Measurements from ENCODE around the gene ISYNA1. TPM values are rescaled to one million over a fixed set of nuclear protein-coding genes. Genes with fewer than 3 reads are reported as not detected.

Gene ISYNA1
- total RNA-seq, 1 donor from 2014 or later = 278 TPM

DNA sequence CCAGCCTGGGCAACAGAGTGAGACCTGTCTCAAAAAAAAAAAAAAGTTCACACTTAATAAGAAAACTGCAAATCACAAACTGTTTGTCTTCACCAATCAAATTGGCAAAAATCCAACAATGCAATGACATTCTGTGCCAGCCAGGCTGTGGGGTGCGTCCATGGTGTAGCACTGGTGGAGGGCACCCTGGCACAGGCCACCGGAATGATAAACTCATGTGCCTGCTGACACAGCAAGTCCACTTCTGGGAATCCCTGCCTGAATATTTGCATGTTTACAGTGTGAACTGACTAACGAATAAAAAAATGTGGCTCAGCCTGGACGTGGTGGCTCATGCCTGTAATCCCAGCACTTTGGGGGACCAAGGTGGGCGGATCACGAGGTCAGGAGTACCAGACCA lies 38.9 kb downstream of the ISYNA1 start:
- Mint-ChIP-seq H3K9me3 (no peaks in the 10 kb centered on the region), H3K4me1 (ENCODE audit: unreplicated experiment) (peaks cover 17% of the 10 kb centered on the region), H3K27ac (no peak overlapping the region), H3K4me3 (no peak overlapping the region), H3K36me3 (no peaks in the 10 kb centered on the region), H3K27me3 (no peaks in the 10 kb centered on the region)
- no peak for DNase-seq (ENCODE audit: extremely low spot score, unreplicated experiment)
- TF ChIP-seq, protein P1, sequence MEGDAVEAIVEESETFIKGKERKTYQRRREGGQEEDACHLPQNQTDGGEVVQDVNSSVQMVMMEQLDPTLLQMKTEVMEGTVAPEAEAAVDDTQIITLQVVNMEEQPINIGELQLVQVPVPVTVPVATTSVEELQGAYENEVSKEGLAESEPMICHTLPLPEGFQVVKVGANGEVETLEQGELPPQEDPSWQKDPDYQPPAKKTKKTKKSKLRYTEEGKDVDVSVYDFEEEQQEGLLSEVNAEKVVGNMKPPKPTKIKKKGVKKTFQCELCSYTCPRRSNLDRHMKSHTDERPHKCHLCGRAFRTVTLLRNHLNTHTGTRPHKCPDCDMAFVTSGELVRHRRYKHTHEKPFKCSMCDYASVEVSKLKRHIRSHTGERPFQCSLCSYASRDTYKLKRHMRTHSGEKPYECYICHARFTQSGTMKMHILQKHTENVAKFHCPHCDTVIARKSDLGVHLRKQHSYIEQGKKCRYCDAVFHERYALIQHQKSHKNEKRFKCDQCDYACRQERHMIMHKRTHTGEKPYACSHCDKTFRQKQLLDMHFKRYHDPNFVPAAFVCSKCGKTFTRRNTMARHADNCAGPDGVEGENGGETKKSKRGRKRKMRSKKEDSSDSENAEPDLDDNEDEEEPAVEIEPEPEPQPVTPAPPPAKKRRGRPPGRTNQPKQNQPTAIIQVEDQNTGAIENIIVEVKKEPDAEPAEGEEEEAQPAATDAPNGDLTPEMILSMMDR (conservative IDR thresholded peaks at IDR 0.05) = no peak

DNA sequence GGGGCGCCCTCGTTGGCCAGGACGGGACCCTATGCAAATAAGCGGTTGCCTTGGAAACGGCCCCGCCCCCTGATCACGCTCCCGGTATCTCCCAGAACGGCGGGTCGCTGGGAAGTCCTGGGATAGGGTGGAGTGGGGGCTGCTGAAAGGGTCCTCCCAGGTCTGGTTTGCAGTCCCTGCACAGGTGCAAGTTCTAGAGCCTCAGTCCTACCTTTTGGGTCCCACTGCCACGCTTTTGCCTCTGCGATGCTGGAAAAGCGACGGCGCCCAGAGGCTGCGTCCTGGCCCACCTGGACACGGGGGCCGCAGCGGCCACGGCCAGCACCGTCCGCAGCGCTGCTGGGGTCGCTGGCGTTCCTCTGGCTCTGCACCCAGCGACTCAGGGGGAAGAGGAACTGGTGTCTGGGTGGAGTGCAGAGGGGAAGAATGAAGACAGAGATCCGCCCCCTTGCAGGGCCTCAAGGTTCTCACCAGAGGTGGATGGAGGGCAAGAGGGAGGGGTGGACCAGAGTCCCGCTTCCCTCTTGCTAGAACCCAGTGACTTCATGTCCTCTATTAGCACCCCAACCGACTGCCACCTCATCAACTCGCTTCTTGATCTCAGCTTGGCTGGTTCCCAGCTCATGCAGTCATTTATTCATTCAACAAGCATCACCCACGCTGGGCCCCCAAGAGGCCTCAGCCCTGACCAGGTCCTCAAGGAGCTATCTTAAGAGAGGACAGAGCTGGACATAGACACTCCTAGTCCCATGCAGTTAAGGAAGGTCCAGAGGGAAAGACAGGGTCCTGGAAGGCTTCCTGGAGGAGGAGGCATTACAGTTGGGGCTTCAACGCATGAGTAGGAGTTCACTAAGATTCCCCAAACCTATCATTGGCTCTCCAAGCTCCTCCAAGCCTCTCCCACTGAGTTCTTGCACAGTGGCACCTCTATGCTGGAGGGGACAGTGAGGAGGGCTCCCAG lies 40.4 kb downstream of the ISYNA1 start, which contains the start of gene LRRC25:
TSS of gene LRRC25 (minus strand) at position 381 of the 961 bp plus-strand sequence. CDS start 659 bp downstream, outside the sequence.
- TF ChIP-seq, protein P1 (conservative IDR thresholded peaks at IDR 0.05) = no peak
- peaks cover 9% of the 10 kb centered on the region for H3K4me1 Mint-ChIP-seq (ENCODE audit: unreplicated experiment)
- no peaks in the 10 kb centered on the region for H3K27me3 Mint-ChIP-seq
- no peaks in the 10 kb centered on the region for H3K36me3 Mint-ChIP-seq
- H3K27ac Mint-ChIP-seq = no peak within 1 kb of the TSS
- DNase-seq (ENCODE audit: extremely low spot score, unreplicated experiment) = no peak
- no peak within 1 kb of the TSS for H3K4me3 Mint-ChIP-seq
- H3K9me3 Mint-ChIP-seq = no peaks in the 10 kb centered on the region

DNA sequence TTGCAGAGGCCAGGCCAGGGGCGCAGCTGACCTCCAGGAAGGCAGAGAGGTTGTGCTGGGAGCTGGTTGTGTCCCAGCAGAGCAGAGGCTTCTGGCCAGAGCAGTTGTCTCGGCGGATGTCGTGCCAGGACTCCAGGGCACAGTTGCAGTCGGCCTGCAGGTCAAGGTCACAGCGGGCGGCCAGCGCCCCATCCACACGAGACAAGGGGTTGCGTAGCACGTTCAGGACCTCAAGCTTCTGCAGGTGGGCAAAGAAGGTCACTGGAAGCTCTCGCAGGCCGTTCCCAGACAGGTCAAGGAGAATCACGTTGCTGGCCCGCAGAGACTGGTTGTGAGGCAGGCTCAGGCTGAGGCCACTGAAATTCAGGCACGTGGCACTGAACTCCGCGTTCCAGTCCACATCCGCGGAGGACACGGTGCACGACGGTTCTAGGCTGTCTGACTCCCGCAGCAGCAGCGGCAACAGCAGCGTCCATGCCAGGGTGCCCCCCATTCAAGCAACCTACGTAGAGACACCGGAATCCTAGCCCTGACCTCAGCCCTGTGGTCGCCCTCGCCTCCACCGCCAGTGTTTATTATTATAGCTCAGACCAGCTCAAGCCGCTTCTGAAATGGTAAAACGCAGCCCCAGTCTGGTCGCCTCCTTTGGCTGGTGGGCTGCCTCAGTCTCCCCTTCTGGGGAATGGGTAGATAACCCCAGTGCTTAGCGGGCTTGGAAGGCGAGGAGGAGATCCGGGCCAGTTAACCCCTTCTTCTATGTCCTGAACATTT lies 41.3 kb downstream of the ISYNA1 start:
- Mint-ChIP-seq H3K4me3 (no peak overlapping the region), H3K27ac (no peak overlapping the region)
- no peak for DNase-seq (ENCODE audit: extremely low spot score, unreplicated experiment)

DNA sequence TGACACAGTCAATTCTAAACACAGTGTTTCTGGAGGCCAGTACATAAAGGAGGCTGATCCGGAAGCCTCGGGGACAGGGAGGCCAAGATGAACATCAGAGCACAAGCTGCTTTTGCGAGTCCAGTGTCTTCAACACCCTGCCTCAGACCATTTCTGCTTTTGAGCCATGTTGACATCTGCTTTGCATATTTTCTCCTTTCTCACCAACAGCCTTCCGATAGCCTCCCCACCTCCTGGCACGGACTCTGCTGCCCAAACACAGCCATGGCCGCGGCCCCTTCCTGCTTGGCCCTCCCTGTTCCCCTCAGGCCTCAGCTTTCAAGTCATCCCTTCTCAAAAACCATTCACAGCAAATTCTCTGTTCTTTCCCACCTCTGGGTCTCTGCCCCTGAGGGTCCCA lies 44.1 kb downstream of the ISYNA1 start:
- Mint-ChIP-seq H3K36me3 (no peaks in the 10 kb centered on the region), H3K27ac (no peak overlapping the region), H3K9me3 (no peaks in the 10 kb centered on the region), H3K4me3 (no peak overlapping the region), H3K4me1 (ENCODE audit: unreplicated experiment) (peaks cover 5% of the 10 kb centered on the region), H3K27me3 (peaks cover 9% of the 10 kb centered on the region)
- TF ChIP-seq, protein P1 (conservative IDR thresholded peaks at IDR 0.05) = no peak
- DNase-seq (ENCODE audit: extremely low spot score, unreplicated experiment) = no peak

More for the DNA sequence above, 41.3 kb downstream of the ISYNA1 start:
- Mint-ChIP-seq H3K36me3 (no peaks in the 10 kb centered on the region), H3K9me3 (no peaks in the 10 kb centered on the region), H3K4me1 (ENCODE audit: unreplicated experiment) (peaks cover 3% of the 10 kb centered on the region), H3K27me3 (no peaks in the 10 kb centered on the region)
- TF ChIP-seq, protein P1 (conservative IDR thresholded peaks at IDR 0.05) = no peak

DNA sequence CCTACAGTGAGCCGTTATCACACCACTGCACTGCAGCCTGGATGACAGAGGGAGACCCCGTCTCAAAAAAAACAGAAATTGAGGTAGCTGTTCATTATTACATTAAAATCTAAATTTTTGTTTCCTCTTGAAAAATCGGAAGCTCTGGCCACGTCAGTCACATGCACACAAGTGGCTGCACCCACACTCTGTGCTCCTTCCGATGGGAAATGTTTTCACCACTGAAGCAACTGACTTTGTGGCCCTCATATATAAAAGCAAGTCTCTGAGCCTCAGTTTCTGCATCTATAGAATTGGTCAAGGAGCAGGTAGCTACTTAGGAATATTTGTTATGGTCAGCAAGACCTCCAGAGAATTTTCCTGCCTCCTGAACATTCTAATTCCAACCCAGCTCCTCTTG lies 45.0 kb downstream of the ISYNA1 start:
- Mint-ChIP-seq H3K27me3 (peaks cover 9% of the 10 kb centered on the region), H3K4me1 (ENCODE audit: unreplicated experiment) (peaks cover 5% of the 10 kb centered on the region), H3K27ac (no peak overlapping the region), H3K36me3 (no peaks in the 10 kb centered on the region), H3K4me3 (no peak overlapping the region), H3K9me3 (no peaks in the 10 kb centered on the region)
- TF ChIP-seq, protein P1 (conservative IDR thresholded peaks at IDR 0.05) = no peak
- no peak for DNase-seq (ENCODE audit: extremely low spot score, unreplicated experiment)
